Eye (tissue), 1 donor: Measurements from ENCODE around the gene CNST.
"Not testable (repeated sequence)": the region's sequence is repeated elsewhere in the genome, so short reads cannot be mapped to it uniquely, and the experiment has no call there.

Experiments
- DNase-seq: peaks from one replicate; pipeline ENCODE4 v3.0.0-alpha.2; 2015

The CNST gene

DNA sequence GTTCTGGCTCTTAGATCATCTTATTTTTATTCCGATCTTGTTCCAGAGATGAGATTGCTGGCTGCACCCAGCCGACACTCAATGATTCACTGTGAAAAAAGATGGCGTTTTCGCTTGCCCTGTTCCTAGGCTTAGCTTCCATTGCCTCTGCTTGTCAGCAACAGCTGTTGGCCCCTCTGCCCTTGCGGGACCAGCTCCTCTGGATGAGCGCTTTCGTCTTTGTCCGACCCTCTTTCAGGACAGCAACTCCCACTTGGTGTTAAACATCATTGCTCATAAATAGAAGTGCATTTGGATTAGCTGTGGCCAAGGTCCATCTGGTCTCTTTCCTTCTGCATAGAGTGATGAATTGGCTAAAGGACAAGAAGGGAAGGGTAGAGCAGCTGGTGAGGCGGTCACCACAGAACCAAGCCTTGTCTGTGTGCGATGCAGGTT is 114.5 kb downstream of the CNST start:
- DNase-seq: peak; percentile 72

DNA sequence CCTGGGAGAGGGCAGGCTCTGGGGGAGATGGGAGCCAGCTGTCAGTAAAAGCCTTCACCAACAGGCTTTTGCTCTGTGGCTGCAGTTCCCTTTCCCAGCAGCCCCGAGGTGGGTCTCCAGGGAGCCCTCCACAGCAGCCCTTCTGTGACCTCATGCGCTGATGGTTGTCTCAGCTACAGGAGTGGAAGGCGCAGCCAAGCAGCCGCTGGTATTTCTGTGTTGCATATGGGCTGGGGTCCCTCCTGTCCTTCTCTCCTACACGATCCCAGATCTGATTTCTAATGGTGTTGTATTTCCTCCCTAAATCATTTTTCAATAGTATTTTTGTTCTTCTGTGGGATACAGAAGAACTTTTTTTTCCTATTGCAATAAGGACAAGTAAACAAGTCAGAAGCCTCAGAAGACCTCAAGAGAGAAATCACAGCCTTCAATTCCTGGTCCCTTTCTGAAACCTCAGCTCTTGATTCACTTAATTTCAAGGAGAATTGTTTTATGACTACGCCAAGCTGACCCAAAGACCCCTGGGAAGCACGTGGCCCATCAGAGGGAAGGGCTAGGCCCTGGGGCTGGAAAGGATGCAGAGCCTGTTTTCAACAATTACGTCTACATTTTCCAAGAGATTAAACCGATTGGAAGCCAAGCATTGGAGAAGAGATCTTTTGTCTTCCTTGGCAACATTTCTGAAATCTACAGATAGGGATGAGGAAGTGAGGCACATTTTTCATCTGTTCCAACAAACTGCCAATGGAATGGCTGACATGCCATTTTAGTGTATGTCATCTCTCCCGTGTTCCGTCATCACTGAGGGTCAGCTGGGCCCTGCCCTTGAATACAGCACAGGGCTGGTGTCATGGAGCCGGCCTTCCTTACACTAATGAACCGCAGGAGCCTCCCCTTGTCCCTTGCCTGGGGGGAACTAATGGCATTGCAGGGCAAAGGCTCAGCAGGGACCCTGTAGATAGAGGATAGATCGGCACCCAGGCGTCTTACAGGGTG is 115.9 kb downstream of the CNST start:
- peak; percentile 84 for DNase-seq

DNA sequence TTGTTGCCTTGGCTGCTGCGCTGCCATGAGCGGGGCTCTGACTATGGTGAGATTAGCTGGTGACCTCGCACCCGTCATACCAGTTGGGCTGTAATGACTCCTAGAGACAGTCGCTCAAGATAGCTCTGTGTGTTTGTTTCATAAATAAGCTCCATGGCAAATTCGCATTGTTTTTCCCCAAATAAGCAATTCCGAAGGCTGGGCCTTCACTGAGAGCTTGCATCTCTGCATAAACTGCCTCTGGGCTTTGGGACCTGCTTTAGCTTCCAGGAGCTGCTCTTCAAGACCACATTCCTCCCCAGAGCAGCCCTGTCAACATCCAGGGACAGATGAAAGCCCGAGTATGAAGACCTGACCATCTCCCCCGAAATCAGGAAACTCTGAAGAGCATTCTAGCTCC is 117.3 kb downstream of the CNST start:
- DNase-seq: no peak

DNA sequence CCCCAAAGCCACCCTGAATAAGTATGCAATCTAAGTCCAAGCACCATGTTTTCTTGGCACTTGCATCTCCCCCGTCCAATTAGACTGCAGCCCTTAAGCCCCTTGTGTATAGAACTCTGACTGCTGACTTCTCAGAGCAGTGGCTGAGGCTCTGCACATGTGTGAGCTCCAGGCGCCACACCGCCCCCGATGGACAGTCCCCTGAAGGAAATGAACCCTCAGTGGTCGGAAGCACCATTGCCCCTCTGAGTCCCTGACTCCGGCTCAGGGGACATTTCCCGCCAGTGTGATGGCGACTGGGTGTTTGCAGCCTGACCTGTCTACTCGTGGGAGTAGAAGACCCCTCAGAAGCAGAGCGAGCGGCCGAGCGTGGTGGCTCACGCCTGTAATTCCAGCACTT is 120.7 kb downstream of the CNST start:
- DNase-seq: no peak

DNA sequence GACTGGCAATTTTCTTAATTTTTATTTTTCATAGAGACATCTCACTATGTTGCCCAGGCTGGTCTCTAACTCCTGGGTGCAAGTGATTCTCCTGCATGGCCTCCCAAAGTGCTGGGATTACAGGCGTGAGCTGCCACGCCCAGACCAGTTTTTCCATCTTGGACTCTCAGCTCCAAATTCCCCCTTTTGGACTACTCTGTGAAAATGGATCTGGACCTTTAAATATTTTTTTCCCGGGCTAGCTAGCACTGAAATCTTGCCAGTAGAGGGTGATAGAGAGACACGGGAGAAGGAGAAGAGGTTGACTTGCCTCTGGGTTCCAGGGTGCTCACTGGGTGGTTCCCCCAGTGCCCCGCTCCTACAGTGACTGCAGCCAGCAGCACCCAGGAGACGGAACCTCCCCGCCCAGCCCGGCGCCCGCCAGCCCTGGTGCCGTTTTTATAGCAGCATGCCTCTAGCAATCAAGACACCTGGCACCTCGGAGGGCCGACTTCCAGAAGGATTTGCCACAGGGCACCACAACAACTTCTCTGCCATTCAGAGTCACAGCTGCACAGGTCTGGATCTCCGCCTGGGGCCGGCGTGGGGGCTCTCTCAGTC is 123.3 kb downstream of the CNST start:
- peak; percentile 87 for DNase-seq

DNA sequence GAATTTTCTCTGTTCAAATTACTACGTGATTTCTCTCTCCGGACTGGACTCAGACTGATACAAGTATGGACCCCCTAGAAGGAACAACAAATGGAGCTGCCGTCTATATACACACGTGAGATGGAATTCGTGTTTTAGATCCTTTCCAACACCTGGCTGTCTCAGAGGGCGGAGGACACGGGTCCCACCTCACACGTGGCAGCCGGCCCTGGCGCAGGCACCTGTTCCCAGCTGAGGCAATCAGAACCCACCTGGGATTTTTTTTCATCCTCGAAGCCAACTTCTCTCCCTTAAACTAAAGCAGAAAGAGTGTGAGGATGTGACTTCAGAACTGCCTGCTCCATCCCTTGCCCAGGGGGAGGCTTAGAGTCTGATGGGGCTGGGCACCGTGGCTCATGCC is 123.8 kb downstream of the CNST start:
- no peak for DNase-seq

DNA sequence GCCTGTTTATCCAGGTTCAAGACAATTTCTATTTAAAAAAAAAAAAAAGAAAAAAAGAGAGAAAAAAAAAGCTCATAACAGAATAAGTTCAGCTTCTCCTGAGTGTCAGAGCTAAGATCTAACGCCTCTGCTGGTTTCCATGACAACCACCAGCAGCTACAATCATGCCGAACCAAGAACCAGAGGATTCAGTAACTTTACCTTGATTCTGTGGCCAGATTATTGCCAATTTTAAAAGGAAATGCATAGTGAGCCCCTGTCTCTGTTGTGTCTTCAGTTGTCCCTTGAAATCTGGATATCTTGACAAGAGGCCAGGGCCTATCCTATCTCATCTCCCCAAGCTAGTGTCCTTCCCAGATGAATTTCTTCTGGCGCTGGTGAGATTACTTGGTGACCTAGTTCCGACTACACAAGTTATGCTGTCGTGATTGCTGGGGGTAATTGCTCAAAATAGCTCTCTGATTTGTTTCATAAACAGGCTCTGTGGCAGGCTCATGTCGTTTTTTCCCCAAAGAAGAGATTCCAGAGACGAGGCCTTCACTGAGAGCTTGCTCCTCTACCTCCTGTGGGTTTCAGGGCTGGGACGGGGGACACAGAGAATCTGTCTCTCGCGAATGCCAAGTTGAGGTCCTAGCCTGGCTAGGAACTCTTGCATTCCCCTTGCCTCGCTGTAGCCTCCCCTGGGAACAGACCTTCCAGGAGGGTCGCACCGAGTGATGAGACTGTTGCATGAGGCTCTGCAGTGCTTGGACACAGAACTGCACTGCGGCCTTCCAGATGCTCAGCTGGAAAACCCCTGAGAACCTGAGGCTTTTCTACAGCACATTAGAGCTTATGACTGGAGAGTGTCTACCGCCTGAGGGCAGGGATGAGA is 125.6 kb downstream of the CNST start:
- peak; percentile 64 for DNase-seq

DNA sequence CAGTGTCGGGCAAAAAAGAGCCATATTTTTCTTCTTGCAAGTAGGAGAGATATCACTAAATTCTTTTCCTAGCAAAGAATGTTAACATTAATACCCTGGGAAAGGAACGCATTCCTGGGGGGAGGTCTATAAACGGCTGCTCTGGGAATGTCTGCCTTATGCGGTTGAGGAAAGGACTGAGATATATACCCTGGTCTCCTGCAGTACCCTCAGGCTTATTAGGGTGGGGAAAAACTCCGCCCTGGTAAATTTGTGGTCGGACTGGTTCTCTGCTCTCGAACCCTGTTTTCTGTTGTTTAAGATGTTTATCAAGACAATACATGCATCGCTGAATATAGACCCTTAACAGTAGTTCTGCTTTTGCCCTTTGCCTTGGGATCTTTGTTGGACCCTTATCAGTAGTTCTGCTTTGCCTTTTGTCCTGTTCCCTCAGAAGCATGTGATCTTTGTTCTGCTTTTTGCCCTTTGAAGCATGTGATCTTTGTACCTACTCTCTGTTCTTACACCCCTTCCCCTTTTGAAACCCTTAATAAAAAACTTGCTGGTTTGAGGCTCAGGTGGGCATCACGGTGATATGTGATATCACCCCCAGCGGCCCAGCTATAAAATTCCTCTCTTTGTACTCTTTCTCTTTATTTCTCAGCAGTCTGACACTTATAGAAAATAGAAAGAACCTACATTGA is 128.1 kb downstream of the CNST start:
- DNase-seq: not testable (repeated sequence)

DNA sequence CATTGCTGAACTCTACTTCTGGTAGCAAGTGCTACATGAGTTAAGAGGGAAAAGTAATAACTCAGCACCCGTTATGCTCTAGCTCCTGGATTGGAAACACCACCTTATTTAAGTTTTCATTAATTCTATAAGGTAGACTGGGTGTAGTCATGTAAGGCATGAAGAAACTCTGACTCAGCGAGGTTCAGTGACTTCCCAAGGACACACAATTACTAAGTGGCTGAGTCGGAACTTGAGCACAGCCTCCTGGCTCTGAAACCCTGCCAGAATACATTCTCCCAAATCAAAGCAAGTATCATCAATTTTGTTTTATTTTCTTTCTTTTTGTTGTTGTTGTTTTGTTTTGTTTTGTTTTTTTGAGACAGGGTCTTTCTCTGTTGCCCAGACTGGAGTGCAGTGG is 128.9 kb downstream of the CNST start:
- no peak for DNase-seq

DNA sequence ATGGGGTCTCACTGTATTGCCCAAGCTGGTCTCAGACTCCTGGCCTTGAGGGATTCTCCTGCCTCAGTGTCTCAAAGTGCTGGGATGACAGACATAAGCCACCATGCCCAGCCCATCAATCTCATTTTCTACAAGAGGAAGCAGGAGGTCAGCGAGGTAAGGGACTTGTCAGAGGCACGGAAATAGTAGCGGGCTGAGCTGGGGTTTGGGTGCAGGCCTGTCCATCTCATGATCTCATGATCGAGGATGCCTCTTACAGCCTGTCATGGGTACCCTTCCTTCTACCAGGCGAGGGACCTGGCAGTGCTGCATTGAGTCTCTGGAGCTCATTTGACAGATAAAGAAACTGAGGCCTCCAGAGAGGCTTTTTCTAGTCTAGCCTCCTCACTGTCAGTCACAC is 129.4 kb downstream of the CNST start:
- DNase-seq: no peak

DNA sequence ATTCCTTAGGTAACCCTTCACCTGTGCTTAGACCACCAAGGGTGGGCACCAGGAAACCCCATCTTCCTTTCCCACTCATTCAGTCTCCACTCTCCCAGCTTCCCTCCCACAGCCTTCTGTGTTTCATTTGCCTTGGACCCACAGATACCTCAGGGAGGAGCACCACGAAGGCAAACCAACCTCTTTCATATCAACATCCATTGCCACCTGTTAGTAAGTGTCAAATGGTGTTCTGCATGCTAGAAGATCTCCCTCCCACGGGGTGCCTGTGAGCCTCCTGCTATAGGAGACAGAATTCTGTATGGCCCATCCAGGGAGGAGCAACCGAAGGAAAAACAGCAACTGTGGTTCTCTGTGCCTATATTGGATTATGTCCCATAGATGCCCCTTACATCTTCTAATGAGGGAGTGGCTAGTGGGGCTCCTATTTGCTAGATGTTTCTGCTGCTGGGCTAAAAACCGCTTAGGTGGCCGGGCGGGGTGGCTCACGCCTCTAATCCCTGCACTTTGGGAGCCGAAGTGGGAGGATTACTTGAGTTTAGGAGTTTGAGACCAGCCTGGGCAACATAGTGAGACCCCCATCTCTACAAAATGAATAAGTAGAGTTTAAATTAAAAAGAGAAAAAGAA is 132.3 kb downstream of the CNST start:
- DNase-seq: no peak

DNA sequence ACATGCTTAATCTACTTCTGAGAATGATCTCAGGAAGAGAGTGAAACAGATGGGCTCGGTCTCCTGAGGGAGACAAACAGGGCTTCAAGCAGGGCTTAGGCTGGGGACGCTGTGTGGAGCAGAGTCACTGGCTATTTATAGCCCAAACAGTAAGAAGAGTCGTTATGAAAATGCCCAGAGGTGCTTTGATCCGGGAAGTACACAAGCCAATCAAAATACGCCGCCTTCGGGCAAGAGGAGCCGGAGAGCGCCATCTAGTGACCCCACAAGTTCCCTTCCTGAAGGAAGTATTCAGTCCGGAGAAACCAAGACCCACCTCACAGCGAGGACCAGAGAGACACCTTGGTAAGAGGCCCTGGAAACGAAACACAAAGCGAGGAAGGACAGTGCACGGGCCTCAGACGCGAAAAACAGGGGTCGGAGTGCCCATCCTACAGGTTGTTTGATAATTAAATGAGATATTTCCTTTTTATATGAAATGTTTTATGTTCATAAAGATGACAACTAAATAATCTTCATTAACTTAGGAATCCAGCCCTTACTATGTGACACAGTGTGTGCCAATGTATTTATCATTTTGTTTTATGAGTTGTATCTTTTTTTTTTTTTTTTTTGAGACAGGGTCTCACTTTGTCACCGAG is 133.0 kb downstream of the CNST start:
- DNase-seq: peak; percentile 94

DNA sequence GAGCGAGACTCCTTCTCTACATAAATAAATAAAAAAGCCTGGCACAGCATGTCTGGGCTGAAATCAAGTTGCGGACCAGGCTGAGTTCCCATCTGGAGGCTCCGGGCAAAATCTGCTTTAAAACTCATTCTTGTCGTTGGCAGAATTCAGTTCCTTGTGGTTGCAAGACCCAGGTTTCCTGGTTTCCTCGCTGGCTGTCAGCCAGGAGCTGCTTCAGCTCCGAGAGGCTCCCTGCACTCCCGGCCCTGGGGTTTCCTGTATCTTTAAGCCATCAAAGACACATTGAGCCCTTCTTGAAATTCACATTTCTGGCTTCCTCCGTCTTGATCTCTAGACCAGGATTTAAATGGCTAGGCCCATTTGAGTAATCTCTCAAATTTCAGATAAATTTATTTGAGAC is 137.3 kb downstream of the CNST start:
- no peak for DNase-seq

DNA sequence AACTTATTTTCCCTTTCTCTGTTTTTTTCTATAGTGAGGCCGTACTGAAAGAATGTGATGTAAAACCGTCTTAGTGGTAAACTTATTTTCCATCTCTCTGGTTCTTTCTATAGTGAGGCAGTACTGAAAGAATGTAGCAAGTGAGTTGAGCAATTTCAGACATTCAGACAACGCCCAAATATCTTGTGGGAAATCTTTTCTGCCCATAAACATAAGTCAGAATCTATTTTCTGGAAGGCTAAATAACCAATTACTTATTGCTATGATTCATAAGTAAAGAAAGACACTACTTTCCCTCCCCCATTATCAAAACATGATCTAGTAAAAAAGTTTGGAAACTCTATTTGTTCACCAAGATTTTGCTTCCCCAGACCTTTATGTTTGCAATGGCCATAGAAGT is 139.1 kb downstream of the CNST start:
- DNase-seq: no peak

DNA sequence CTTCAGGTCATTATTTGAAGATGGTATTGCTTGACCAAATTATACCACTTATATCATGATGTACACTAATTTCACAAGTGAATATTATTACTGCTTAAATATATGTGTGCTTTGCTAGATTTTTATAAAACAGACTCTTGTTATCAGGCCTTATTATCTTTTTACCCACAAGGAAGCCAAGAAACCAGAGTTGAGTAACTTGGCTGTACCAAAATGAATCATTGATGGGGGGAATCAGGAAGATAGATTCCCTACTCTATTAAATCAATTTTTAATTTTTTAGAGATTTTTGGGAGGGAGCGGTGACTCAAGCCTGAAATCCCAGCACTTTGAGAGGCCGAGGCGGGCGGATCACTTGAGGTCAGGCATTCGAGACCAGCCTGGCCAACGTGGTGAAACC is 141.9 kb downstream of the CNST start:
- DNase-seq: no peak

DNA sequence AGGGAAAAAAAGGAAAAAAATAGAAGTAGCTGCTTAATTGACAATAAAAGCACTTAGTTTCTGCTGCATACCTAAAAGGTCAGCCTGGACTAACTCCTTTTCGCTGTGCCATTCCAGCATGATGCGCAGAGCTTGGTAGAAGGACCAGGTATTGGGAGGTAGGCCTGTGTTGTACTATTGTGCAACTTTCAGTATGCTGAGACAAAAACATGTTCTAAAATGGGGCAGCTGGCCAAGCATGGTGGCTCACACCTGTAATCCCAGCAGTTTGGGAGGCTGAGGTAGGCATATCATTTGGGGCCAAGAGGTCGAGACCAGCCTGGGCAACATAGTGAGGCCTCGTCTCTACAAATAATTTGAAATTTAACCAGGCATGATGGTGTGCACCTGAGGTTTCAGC is 142.9 kb downstream of the CNST start:
- no peak for DNase-seq

DNA sequence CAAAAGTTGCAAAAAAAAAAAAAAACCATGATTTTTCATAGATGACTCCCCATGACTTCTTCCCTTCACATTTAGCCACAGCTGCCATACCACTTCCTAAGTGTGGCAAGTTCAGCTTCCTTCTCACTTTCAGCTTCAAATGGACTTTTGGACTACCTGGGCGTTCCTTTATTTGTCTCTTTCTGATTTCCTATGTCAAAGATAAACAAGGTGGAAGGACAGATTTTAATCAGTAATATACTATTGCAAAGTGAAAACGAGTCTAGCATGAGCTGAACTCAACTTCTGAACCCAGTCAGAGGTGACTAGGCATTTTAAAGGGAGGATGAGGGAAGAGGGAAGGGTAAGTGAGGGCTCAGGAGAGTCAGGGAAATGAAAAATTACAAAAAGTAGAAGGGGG is 143.6 kb downstream of the CNST start:
- no peak for DNase-seq

DNA sequence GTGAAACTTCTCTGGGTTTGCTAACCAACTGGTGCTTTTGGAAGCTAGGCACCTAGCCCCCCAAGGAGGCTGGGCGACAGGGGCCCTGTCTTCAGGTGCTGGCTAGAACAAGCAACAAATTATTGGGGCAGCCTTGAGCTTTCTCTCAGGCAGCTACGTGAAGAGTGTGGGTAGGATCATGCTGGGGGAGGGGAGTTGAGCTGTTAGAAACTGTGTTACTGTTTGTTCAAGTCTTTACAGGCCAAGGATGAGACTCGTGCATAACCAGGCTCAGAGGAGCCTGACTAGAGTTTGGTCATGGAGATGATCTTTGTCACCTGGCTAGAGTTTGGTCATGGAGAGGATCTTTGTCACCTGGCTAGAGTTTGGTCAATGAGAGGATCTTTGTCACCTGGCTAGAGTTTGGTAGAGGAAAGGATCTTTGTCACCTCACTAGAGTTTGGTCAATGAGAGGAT is 145.3 kb downstream of the CNST start:
- DNase-seq: no peak

DNA sequence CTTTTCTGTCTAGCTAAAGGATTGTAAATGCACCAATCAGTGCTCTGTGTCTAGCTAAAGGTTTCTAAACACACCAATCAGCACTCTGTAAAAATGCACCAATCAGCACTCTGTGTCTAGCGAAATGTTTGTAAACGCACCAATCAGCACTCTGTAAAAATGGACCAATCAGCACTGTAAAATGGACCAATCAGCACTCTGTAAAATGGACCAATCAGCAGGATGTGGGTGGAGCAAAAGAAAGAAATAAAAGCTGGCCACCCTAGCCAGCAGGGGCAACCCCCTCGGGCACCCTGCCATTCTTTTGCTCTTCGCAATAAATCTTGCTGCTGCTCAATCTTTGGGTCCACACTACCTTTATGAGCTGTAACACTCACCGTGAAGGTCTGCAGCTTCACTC is 146.2 kb downstream of the CNST start:
- DNase-seq: not testable (repeated sequence)
